Measurements from ENCODE around the gene MAS1.
"Not testable (repeated sequence)": the region's sequence is repeated elsewhere in the genome, so short reads cannot be mapped to it uniquely, and the experiment has no call there.

Gene MAS1

DNA sequence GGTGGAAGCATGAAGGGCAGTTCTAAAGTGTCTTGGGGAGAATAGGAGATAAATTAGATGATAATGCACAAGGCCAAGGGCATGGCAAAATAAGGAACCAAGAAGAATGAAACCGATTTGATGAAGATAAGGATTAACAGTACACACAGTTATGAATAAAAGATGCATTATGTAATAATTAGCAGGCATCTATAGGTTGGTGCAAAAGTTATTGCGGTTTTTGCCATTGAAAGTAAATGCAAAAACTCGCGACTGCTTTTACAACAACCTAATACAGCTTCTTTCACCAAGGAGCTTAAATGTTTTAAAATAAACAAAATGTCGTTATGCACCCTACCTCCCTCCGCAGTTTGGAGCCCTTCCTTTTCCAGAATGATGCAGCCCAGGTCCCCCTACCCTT lies 29.0 kb downstream of the MAS1 start:
- no peak for DNase-seq

DNA sequence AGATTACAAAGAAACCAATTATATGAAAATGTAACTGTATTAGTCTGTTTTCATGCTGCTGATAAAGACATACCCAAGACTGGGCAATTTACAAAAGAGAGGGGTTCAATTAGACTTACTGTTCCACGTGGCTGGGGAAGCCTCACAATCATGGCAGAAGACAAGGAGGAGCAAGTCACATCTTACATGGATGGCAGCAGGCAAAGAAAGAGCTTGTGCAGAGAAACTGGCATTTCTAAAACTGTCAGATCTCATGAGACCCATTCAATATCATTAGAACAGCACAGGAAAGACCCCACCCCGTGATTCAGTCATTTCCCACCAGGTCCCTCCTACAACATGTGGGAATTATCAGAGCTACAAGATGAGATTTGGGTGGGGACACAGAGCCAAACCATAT lies 33.4 kb downstream of the MAS1 start:
- not testable (repeated sequence) for DNase-seq

DNA sequence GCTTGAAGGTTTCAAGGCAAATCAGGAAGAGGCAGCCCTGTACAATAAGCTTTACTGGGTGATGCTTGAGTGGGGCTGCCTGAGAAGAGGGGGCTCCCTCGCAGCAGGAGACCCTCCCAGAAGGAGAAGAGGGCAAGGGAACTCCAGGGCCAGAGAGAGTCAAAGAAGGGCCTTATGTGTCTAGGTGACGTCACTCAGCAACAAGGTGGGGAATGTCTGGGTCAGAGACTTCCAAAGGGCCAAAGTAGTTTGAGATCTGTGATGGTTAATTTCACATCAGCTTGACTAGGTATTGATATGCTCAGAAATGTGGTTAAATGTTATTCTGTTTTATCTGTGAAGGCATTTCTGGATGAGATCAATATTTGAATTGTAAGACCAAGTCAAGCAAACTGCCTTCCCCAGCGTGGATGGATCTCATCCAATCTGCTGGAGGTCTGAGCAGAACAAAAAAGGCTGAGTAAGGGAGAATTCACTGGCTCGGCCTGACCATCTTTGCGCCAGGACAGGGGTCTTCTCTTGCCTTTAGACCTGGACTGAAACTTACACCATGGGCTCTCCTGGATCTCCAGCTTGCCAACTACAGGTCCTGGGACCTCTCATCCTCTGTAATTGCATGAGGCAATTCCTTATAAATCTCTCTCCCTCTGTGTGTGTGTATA lies 35.9 kb downstream of the MAS1 start:
- no peak for DNase-seq

DNA sequence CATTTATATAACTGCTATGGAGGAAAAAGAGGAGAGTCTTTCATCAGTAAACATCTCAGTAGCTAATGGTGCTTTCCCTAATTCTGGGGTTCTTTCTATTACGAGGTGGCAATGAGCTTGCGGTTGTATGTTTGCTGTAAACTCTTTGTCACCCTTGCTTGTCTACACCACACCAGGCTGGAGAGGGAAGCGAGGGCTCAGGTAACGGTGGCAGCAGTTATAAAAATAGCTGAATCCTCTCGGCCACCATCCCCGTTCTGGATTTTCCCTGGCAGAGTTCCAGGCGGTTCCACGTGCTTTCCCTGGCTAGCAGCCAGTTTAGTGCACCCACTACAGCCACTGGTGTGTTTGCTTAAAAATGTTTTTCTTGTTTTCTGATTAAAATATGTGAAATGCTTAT lies 39.0 kb downstream of the MAS1 start:
- peak; percentile 16 for DNase-seq

DNA sequence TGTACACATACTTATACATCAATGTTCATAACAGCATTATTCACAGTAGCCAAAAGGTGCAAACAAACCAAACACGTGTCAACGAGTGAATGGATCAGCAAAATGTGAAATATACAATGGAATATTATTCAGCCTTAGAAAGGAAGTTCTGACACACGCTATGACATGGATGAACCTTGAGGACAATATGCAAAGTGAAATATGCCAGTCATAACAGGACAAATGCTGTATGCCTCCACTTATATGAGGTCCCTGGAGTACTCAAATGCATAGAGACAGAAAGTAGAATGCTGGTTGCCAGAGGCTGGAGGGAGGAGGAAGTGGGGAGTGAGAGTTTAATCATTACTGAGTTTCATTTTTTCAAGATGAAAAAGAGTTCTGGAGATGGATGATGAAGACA lies 40.3 kb downstream of the MAS1 start:
- DNase-seq = no peak

DNA sequence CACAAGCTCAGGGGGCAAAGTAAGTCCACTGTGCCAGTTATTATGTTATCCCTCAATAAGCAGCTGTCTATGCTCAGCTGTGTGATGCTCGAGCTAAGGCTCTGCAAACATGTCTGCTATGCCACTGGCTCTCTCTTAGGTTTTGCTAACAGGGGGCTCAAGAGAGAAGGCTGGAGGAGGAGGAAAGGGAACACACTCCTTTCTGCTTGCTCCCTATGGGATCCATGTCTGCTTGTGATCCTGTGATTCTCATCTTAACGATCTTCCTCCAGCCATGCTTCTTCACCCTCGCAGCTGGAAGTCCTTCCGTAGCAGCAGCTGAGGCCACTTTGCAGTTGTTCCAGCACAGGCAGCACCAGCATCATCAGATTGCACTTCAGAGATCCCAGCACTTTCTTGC lies 41.1 kb downstream of the MAS1 start:
- no peak for DNase-seq

DNA sequence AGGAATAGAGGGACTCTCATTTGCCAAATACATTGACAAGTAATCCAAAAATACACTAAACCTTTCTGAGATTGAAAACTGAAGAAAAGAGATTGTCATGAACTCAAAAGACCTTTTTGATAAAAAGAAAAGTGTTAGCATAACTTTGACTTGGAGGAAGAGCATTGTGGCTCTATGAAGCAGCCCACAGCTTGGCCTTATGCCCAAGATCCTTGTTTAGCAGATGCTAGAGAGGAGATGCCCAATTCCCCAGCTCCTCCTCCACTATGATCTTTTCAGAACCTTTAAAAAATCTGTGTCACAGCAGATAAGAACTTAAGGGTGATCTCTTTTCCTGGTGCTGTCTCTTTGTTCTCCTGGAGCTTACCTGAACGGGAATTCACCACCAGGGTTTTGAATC lies 42.3 kb downstream of the MAS1 start:
- DNase-seq = no peak

DNA sequence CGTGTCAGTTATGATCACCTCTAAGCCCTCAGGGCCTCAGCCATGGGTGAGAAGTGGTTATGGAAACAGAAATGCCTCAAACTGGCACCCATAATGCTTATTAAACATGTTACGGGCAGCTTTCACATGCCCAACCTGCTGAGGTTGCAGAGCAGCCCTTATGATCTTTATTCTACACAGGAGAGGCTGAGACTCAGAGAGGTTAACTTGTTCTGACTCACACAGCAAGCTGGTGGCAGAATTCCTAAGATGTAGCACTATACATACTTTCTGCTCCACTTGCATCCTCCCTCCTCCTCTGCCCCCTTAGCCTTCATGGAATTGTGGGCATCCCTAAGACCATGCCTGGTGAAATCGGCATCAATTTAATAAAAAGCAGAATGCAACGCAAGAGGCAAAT lies 43.4 kb downstream of the MAS1 start:
- DNase-seq = no peak

DNA sequence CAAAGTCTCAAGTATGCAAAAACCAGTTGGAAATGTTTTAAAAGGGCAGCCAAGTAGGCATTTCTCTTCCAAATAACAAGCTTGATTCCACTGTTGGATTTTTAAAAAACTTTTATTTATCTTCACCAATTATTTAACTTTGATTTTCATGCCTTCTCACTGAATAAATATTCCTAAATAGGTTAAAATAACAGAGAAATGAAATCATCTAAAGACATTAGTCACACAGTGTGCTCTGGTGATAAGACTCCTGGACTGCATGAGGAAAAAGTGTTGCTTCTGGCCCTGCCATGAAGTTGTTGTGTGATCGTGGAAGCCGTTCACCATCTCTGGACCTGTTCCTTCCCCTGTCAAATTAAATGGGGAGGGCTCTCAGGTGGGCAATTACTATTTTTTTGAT lies 44.3 kb downstream of the MAS1 start:
- DNase-seq = no peak

DNA sequence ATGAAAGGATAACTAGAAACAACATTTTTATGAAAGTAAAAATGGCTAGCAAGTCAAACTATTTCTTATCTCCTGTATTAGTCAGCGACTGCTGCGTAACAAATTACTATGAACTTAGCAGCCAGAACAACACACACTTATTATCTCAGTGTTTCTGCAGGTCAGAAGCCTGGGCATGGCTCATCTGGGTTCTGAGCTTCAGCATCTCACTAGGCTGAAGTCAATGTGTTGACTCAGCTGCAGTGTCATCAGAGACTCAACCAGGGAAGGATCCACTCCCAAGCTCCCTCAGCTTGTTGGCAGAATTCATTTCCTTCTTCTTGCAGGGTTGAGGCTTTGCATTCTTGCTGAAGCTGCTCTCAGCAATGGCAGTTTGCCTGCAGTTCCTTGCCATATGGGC lies 44.8 kb downstream of the MAS1 start:
- no peak for DNase-seq

DNA sequence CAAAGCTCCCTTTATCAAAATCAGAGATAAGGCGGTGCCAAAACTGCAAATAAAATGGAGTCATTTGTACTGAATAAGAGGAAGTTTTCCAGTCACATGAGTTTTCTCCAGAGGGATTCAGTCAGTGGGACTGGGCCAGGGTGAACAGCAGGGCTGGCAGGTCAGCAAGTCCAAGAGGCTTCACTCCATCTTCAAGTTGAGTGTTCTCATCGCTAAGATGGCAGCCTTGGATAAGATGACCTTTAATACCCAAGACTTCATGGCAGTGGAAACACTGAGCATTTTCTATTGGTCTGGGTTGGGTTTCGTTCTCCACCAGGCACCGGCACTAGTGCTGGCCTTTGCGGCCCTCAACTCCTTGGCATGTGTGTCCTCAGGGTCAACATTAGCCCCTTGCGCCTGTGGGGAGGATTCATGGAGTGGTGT lies 48.8 kb downstream of the MAS1 start:
- DNase-seq = no peak
